ENCODE results near the gene SARM1.

- TF ChIP-seq, protein P1, sequence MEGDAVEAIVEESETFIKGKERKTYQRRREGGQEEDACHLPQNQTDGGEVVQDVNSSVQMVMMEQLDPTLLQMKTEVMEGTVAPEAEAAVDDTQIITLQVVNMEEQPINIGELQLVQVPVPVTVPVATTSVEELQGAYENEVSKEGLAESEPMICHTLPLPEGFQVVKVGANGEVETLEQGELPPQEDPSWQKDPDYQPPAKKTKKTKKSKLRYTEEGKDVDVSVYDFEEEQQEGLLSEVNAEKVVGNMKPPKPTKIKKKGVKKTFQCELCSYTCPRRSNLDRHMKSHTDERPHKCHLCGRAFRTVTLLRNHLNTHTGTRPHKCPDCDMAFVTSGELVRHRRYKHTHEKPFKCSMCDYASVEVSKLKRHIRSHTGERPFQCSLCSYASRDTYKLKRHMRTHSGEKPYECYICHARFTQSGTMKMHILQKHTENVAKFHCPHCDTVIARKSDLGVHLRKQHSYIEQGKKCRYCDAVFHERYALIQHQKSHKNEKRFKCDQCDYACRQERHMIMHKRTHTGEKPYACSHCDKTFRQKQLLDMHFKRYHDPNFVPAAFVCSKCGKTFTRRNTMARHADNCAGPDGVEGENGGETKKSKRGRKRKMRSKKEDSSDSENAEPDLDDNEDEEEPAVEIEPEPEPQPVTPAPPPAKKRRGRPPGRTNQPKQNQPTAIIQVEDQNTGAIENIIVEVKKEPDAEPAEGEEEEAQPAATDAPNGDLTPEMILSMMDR (conservative IDR thresholded peaks at IDR 0.05) = peak; percentile 61
- no peak for TF ChIP-seq EZH2 (IDR thresholded peaks at IDR 0.05; ENCODE audit: low read depth)
These were observed 54.6 kb downstream of the SARM1 start for GRCh38 chr17:28426081-28426519.

Data from PC-9 (cell line).